ENCODE measurements around the gene IFNK.

The IFNK gene

GRCh38 chr9:27514551-27514950, 9.5 kb upstream of the IFNK start:
- no peak for DNase-seq

- no peak for DNase-seq
Measured at GRCh38 chr9:27518006-27518405, 6.1 kb upstream of the IFNK start.

- DNase-seq: no peak
Measured at GRCh38 chr9:27518809-27519208, 5.3 kb upstream of the IFNK start.

GRCh38 chr9:27519466-27520465, 4.3 kb upstream of the IFNK start:
- no peak for DNase-seq

- no peak for DNase-seq
Measured at GRCh38 chr9:27520986-27521385, 3.1 kb upstream of the IFNK start.

- no peak for DNase-seq
Measured at GRCh38 chr9:27523141-27523540, 949 bp upstream of the IFNK start.

GRCh38 chr9:27527702-27528075, 3.6 kb downstream of the IFNK start:
- DNase-seq: no peak

- no peak for DNase-seq
Measured at GRCh38 chr9:27528076-27528885, 4.2 kb downstream of the IFNK start.

GRCh38 chr9:27528886-27529315, 4.8 kb downstream of the IFNK start:
- no peak for DNase-seq

- peak; percentile 35 for DNase-seq
Measured at GRCh38 chr9:27529316-27530278, 5.5 kb downstream of the IFNK start, which contains the start of gene MOB3B. Gene MOB3B (minus strand): TSS chr9:27529814. CDS start chr9:27455550, 74,264 bp downstream.

- DNase-seq: no peak
Measured at GRCh38 chr9:27530915-27531755, 7.0 kb downstream of the IFNK start.

GRCh38 chr9:27532046-27532445, 8.0 kb downstream of the IFNK start:
- DNase-seq: no peak

- no peak for DNase-seq
Measured at GRCh38 chr9:27533311-27533710, 9.2 kb downstream of the IFNK start.

- no peak for DNase-seq
Measured at GRCh38 chr9:27534131-27534530, 10.0 kb downstream of the IFNK start.

GRCh38 chr9:27534658-27535209, 10.6 kb downstream of the IFNK start:
- no peak for DNase-seq

- no peak for DNase-seq
Measured at GRCh38 chr9:27535701-27536118, 11.6 kb downstream of the IFNK start.

- no peak for DNase-seq
Measured at GRCh38 chr9:27536168-27536567, 12.1 kb downstream of the IFNK start.

GRCh38 chr9:27537027-27537435, 12.9 kb downstream of the IFNK start:
- no peak for DNase-seq

GRCh38 chr9:27537756-27538155, 13.7 kb downstream of the IFNK start:
- DNase-seq: no peak

- DNase-seq: no peak
Measured at GRCh38 chr9:27538647-27539046, 14.6 kb downstream of the IFNK start.

Measured in SHP77 treated with DMSO at 0.1 percent for 48 hours (cell line).